CD4-positive, alpha-beta T cell treated with Interleukin-4 for 4 hours (primary cell): ENCODE data around the gene TRHDE.
"Not testable (repeated sequence)": the region's sequence is repeated elsewhere in the genome, so short reads cannot be mapped to it uniquely, and the experiment has no call there.

ENCODE experiments used
- DNase-seq: peaks from one replicate; pipeline ENCODE4 v3.0.0-alpha.2; 2020

The TRHDE gene

GRCh38 chr12:72673853-72674252, 401.7 kb downstream of the TRHDE start:
- DNase-seq, result no peak

GRCh38 chr12:72676556-72676955, 404.4 kb downstream of the TRHDE start:
- DNase-seq, result no peak

GRCh38 chr12:72677139-72677538, 405.0 kb downstream of the TRHDE start:
- no peak for DNase-seq

- DNase-seq, result no peak
These were observed 405.7 kb downstream of the TRHDE start for GRCh38 chr12:72677846-72678245.

- no peak for DNase-seq
These were observed 407.1 kb downstream of the TRHDE start for GRCh38 chr12:72679147-72679757.

GRCh38 chr12:72681028-72681427, 408.9 kb downstream of the TRHDE start:
- no peak for DNase-seq

- no peak for DNase-seq
These were observed 412.3 kb downstream of the TRHDE start for GRCh38 chr12:72684491-72684890.

GRCh38 chr12:72692338-72692737, 420.2 kb downstream of the TRHDE start:
- DNase-seq, result no peak

- DNase-seq, result no peak
These were observed 422.0 kb downstream of the TRHDE start for GRCh38 chr12:72694193-72694592.

- DNase-seq, result no peak
These were observed 427.2 kb downstream of the TRHDE start for GRCh38 chr12:72699362-72699761.

- not testable (repeated sequence) for DNase-seq
These were observed 439.9 kb downstream of the TRHDE start for GRCh38 chr12:72712025-72712424.

GRCh38 chr12:72716221-72716620, 444.1 kb downstream of the TRHDE start:
- DNase-seq, result no peak

GRCh38 chr12:72717036-72717435, 444.9 kb downstream of the TRHDE start:
- DNase-seq, result no peak
